Heart left ventricle (tissue), 13 donors: Measurements from ENCODE around the gene E4F1.

Experiments
- POLR2A ChIP-seq, 2 donors: fragments of 450-650 bp; IDR thresholded peaks; one replicate each; pipeline ENCODE4 v1.6.1; 2017; ENCODE audit warnings: antibody characterized with exemption in 2 of 2, mild to moderate bottlenecking in 2 of 2, moderate library complexity in 2 of 2
- TF ChIP-seq, protein P1 (sequence below), 12 donors: fragments of 200-600 bp; sonication (generic) in 4 of 12; IDR thresholded peaks; one replicate each; pipeline versions ENCODE4 v1.5.0 to v1.8.0; 2018 to 2022; ENCODE audit warnings: antibody characterized with exemption in 12 of 12, mild to moderate bottlenecking in 5 of 12
- donor health status: ischemic (EF 13 %, LVEDD 7.1; RV severe dilation, severe dysfunction).
- donor health status: DM: no; HTN: yes; CAD: no.
- donor health status: DM: no; HTN: no; CAD: no.
- donor health status: ischemic (EF 25% LVEDD 6.9; RV normal size, moderate dysfunction).
- donor health status: ischemic (EF 25% LVEDD 5.7; RV mildly dilated, moderate dysfunction).
- donor health status: ischemic (EF 35%, LVEDD 5.7; RV mildly dilated, moderate dysfunction).
- donor health status: nonischemic (EF 11% LVEDD 7.7; RV severe dilation, severe dysfunction).
- donor health status: DM: yes; HTN: yes; CAD: no.
- donor health status: PGD.
- donor health status: ischemic (EF 29% LVEDD 5.4; RV normal size, mild dysfunction).
- donor health status: nonischemic (EF 23%, LVEDD 6.1; RV moderate dilation, normal function).

GRCh38 chr16:2176047-2176446 lies 47.3 kb upstream of the E4F1 start:
- TF ChIP-seq, protein P1, sequence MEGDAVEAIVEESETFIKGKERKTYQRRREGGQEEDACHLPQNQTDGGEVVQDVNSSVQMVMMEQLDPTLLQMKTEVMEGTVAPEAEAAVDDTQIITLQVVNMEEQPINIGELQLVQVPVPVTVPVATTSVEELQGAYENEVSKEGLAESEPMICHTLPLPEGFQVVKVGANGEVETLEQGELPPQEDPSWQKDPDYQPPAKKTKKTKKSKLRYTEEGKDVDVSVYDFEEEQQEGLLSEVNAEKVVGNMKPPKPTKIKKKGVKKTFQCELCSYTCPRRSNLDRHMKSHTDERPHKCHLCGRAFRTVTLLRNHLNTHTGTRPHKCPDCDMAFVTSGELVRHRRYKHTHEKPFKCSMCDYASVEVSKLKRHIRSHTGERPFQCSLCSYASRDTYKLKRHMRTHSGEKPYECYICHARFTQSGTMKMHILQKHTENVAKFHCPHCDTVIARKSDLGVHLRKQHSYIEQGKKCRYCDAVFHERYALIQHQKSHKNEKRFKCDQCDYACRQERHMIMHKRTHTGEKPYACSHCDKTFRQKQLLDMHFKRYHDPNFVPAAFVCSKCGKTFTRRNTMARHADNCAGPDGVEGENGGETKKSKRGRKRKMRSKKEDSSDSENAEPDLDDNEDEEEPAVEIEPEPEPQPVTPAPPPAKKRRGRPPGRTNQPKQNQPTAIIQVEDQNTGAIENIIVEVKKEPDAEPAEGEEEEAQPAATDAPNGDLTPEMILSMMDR (IDR thresholded peaks at IDR 0.05): no peak
- TF ChIP-seq POLR2A (IDR thresholded peaks at IDR 0.05): no peak
